ENCODE data around the gene B9D1. TPM values are rescaled to one million over a fixed set of nuclear protein-coding genes. Genes with fewer than 3 reads are reported as not detected.

Gene B9D1
- total RNA-seq, 1 donor from 2014 or later, result 7.8 TPM

DNA sequence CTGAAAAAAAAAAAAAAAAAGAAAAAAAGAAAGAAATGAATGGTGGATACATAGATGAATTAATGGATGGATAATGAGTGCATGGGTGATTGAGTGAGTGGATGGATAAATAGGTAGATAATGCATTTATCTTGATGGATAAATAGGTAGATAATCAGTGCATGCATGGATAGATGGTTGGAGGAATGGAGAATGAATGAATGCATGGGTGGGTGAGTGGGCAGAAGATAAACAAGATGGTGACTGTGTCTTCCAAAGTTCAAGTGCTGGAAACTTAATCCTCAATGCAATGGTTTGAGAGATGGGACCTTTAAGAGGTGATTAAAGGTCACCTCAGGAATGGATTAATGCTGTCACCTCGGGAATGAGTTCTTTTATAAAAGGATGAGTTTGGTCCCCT lies 41.7 kb upstream of the B9D1 start:
- Mint-ChIP-seq H3K27me3 (ENCODE audit: unreplicated experiment) (peaks cover 2% of the 10 kb centered on the region), H3K9me3 (ENCODE audit: unreplicated experiment) (peaks cover 2% of the 10 kb centered on the region), H3K27ac (ENCODE audit: unreplicated experiment) (no peak overlapping the region), H3K4me3 (ENCODE audit: unreplicated experiment) (peak overlapping the region; percentile 45), H3K4me1 (ENCODE audit: low read depth, unreplicated experiment) (peaks cover 6% of the 10 kb centered on the region), H3K36me3 (ENCODE audit: unreplicated experiment) (no peaks in the 10 kb centered on the region)
- no peak for DNase-seq
- TF ChIP-seq CTCF (IDR thresholded peaks at IDR 0.05; ENCODE audit: partially characterized antibody, unreplicated experiment), result no peak

DNA sequence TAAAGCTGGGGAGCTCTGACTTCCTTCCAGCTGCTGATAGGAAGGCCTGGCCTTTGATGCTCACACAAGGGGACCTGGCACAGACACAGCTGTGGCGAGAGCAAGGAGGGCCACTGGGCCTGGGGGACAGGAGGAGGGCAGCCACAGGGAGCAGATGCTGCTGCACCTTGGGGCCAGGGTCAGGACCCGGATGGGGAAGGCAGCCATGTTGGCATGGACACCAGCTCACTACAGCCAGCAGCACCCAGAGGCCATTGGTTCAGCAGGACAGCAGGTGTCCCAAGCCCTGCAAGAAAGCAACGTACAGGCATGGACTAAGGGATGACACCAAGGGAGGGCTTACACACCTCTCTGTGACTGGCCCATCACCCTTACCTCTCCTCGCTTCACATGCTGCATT lies 40.5 kb upstream of the B9D1 start:
- no peak for TF ChIP-seq CTCF (IDR thresholded peaks at IDR 0.05; ENCODE audit: partially characterized antibody, unreplicated experiment)
- Mint-ChIP-seq H3K27ac (ENCODE audit: unreplicated experiment) (no peak overlapping the region), H3K4me3 (ENCODE audit: unreplicated experiment) (no peak overlapping the region), H3K27me3 (ENCODE audit: unreplicated experiment) (peaks cover 2% of the 10 kb centered on the region), H3K4me1 (ENCODE audit: low read depth, unreplicated experiment) (peaks cover 8% of the 10 kb centered on the region), H3K9me3 (ENCODE audit: unreplicated experiment) (peaks cover 2% of the 10 kb centered on the region), H3K36me3 (ENCODE audit: unreplicated experiment) (no peaks in the 10 kb centered on the region)
- DNase-seq, result no peak

- TF ChIP-seq CTCF (IDR thresholded peaks at IDR 0.05; ENCODE audit: partially characterized antibody, unreplicated experiment), result no peak
- no peaks in the 10 kb centered on the region for H3K36me3 Mint-ChIP-seq (ENCODE audit: unreplicated experiment)
- no peak overlapping the region for H3K27ac Mint-ChIP-seq (ENCODE audit: unreplicated experiment)
- H3K4me3 Mint-ChIP-seq (ENCODE audit: unreplicated experiment), result no peak overlapping the region
- peaks cover 2% of the 10 kb centered on the region for H3K9me3 Mint-ChIP-seq (ENCODE audit: unreplicated experiment)
- peaks cover 9% of the 10 kb centered on the region for H3K4me1 Mint-ChIP-seq (ENCODE audit: low read depth, unreplicated experiment)
- no peak for DNase-seq
- H3K27me3 Mint-ChIP-seq (ENCODE audit: unreplicated experiment), result peaks cover 2% of the 10 kb centered on the region
Observed at GRCh38 chr17:19402171-19402570, 39.6 kb upstream of the B9D1 start.

DNA sequence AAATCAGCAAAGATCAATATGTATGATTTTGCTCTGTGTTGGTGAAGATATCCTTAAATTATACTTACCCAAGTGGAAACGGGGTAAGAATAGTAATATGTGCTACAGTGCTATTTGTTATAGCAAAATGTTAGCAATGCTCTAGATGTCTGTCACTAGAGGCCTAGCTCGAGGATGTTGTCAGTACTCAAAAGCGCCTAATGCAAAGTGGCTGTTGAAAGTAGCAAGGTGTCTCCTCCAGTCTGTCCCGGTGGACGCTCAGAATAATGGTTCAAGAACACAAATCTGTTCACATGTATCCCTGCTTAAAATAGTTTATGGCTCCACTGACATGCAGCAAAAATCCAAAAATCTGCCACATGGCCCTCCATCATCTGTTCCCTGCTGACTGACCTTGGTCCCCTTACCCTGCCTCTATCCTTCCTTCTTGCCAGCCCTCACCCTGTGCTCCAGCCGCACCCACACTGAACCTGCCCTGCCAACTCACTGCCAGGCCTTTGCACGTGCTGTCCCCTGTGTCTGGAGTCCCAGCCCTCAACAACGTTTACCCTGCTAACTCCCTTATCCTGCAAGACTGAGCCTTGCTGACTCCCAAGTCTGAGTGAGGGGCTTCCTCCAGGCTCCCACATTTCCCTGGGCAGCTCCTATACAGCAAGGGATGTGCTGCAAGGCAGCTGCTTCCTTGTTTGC lies 38.9 kb upstream of the B9D1 start:
- H3K4me3 Mint-ChIP-seq (ENCODE audit: unreplicated experiment), result no peak overlapping the region
- no peaks in the 10 kb centered on the region for H3K36me3 Mint-ChIP-seq (ENCODE audit: unreplicated experiment)
- H3K27ac Mint-ChIP-seq (ENCODE audit: unreplicated experiment), result no peak overlapping the region
- H3K4me1 Mint-ChIP-seq (ENCODE audit: low read depth, unreplicated experiment), result peaks cover 9% of the 10 kb centered on the region
- no peak for TF ChIP-seq CTCF (IDR thresholded peaks at IDR 0.05; ENCODE audit: partially characterized antibody, unreplicated experiment)
- peaks cover 2% of the 10 kb centered on the region for H3K9me3 Mint-ChIP-seq (ENCODE audit: unreplicated experiment)
- no peaks in the 10 kb centered on the region for H3K27me3 Mint-ChIP-seq (ENCODE audit: unreplicated experiment)
- no peak for DNase-seq

DNA sequence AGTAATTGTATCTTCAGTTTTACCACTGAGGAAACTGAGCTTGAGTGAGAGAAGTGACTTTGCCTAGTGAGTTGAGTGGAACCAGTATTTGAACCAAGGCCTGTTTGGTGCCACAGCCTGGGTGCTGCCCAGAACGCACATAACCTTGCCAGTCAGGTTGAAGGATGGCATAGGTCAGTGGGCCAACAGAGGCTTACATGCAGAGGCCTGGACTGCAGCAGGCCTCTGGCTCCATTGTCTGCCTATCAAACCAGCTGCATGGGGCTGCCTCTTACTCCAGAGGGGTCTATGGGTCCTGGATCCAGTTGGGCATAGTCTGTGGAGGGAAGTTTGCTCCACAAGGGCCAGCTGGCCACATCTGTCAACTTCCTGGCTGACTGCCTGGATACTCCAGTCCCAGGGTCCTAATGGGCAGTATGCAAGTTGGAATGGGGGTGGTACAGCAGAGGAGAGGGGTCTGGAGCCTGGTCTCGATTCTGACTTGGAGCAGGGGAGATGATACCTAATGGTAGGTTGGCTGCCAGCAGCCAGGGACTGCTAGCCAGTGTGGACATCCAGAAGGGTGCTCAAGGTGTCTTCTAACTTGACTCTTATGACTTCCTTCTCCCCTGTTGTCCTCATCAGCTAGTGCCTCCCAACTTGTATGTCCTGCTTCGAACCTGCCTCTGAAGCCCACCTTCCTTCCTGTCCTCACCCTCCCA lies 37.4 kb upstream of the B9D1 start:
- Mint-ChIP-seq H3K36me3 (ENCODE audit: unreplicated experiment) (no peaks in the 10 kb centered on the region), H3K27me3 (ENCODE audit: unreplicated experiment) (peaks cover under 1% of the 10 kb centered on the region), H3K27ac (ENCODE audit: unreplicated experiment) (no peak overlapping the region), H3K9me3 (ENCODE audit: unreplicated experiment) (peaks cover 2% of the 10 kb centered on the region), H3K4me1 (ENCODE audit: low read depth, unreplicated experiment) (peaks cover 9% of the 10 kb centered on the region), H3K4me3 (ENCODE audit: unreplicated experiment) (no peak overlapping the region)
- no peak for DNase-seq
- no peak for TF ChIP-seq CTCF (IDR thresholded peaks at IDR 0.05; ENCODE audit: partially characterized antibody, unreplicated experiment)

Data from glutamatergic neuron (in vitro differentiated cells).